Measurements from ENCODE around the gene CHCHD6.

GRCh38 chr3:126667631-126668449 is 36.2 kb upstream of the CHCHD6 start:
- TF ChIP-seq CTCF (IDR thresholded peaks at IDR 0.05; ENCODE audit: borderline replicate concordance, extremely low read depth, low read length, poor library complexity, severe bottlenecking) (no peak), EZH2 (IDR thresholded peaks at IDR 0.05; ENCODE audit: borderline replicate concordance, low read depth, low read length, severe bottlenecking) (no peak)

Data from DND-41 (cell line).